ENCODE measurements around the gene CCDC192.

DNA sequence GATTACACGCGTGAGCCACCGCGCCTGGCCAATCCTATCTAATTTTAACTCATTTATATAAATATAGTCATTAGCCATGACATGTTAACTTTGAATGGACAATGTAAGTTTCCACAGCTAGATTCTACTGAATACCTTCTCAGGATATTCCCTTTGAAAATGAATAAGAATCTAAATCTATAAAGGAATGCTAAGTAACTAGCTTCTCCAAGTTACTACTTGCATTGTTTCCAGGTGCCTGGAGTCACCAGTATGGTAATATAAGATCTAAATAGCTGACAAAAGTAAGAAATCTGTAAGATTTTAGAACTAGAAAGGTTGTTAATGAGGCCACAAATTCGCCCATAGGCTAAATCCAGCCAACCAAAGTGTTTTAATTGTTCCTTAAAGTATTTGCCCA is 191.3 kb downstream of the CCDC192 start:
- TF ChIP-seq, protein P1, sequence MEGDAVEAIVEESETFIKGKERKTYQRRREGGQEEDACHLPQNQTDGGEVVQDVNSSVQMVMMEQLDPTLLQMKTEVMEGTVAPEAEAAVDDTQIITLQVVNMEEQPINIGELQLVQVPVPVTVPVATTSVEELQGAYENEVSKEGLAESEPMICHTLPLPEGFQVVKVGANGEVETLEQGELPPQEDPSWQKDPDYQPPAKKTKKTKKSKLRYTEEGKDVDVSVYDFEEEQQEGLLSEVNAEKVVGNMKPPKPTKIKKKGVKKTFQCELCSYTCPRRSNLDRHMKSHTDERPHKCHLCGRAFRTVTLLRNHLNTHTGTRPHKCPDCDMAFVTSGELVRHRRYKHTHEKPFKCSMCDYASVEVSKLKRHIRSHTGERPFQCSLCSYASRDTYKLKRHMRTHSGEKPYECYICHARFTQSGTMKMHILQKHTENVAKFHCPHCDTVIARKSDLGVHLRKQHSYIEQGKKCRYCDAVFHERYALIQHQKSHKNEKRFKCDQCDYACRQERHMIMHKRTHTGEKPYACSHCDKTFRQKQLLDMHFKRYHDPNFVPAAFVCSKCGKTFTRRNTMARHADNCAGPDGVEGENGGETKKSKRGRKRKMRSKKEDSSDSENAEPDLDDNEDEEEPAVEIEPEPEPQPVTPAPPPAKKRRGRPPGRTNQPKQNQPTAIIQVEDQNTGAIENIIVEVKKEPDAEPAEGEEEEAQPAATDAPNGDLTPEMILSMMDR (conservative IDR thresholded peaks at IDR 0.05 in 1 of 2, IDR thresholded peaks at IDR 0.05 in 1 of 2; ENCODE audit: extremely low read depth in 1 of 2, insufficient read depth in 1 of 2, low read depth in 1 of 2, low read length in 2 of 2): no peak
- TF ChIP-seq EZH2 (IDR thresholded peaks at IDR 0.05; ENCODE audit: borderline replicate concordance, low read length): no peak

Data from mammary epithelial cell (primary cell).